SU-DHL-6 (cell line): ENCODE data around the gene TACC3.
A peak's percentile ranks its signal among the peaks of the same experiment; 100 is the strongest.

Source experiments
- H2AFZ ChIP-seq: fragments of 200-600 bp; sonication (generic); 2 replicates; pipeline ENCODE4 v1.6.1; 2014; ENCODE audit warnings: low read depth, mild to moderate bottlenecking, moderate library complexity, mixed read lengths, antibody characterized with exemption, low read length; ENCODE audit not compliant: severe bottlenecking
- H3F3A ChIP-seq: fragments of 200-600 bp; shearing (Covaris generic); 2 replicates; pipeline ENCODE4 v1.6.0; 2016; ENCODE audit warnings: antibody characterized with exemption, mild to moderate bottlenecking; ENCODE audit not compliant: insufficient read depth
- H3K27ac ChIP-seq: fragments of 200-600 bp; sonication (generic); 2 replicates; pipeline ENCODE4 v1.5.1; 2016; ENCODE audit warnings: low read depth, mild to moderate bottlenecking, low read length, moderate library complexity, mixed read lengths
- H3K27me3 ChIP-seq: fragments of 200-600 bp; sonication (generic), shearing (Covaris generic); 2 replicates; pipeline ENCODE4 v1.6.0; 2014; ENCODE audit warnings: mild to moderate bottlenecking, low read length
- H3K36me3 ChIP-seq: fragments of 200-600 bp; sonication (generic); 2 replicates; pipeline ENCODE4 v1.6.1; 2014; ENCODE audit warnings: mild to moderate bottlenecking, low read length, mixed read lengths
- H3K4me2 ChIP-seq: fragments of 300-600, 200-600 bp; shearing (Covaris generic), sonication (generic); 2 replicates; pipeline ENCODE4 v1.6.0; 2014; ENCODE audit warnings: low read length, low read depth, mild to moderate bottlenecking; ENCODE audit not compliant: poor library complexity, severe bottlenecking
- H3K4me3 ChIP-seq: fragments of 200-600 bp; sonication (generic); 2 replicates; pipeline ENCODE4 v1.5.1; 2014; ENCODE audit warnings: antibody characterized with exemption, low read length, mild to moderate bottlenecking, mixed read lengths; ENCODE audit not compliant: insufficient read depth, poor library complexity, severe bottlenecking
- H3K79me2 ChIP-seq: fragments of 200-600 bp; sonication (generic); 2 replicates; pipeline ENCODE4 v1.6.1; 2014; ENCODE audit warnings: mild to moderate bottlenecking, low read length, moderate library complexity; ENCODE audit not compliant: insufficient read depth
- H3K9ac ChIP-seq: fragments of 200-600 bp; sonication (generic); 2 replicates; pipeline ENCODE4 v1.7.0; 2014; ENCODE audit warnings: mild to moderate bottlenecking, low read length
- H3K9me2 ChIP-seq: fragments of 200-600 bp; sonication (generic); replicated peaks from 2 replicates; pipeline ENCODE4 v1.6.1; 2014; ENCODE audit warnings: low read length; ENCODE audit not compliant: insufficient read depth
- H3K9me3 ChIP-seq: fragments of 200-600 bp; sonication (generic); 2 replicates; pipeline ENCODE4 v1.6.1; 2014; ENCODE audit warnings: low read length, mixed read lengths; ENCODE audit not compliant: insufficient read depth
- H4K20me1 ChIP-seq: fragments of 200-600 bp; sonication (generic); 2 replicates; pipeline ENCODE4 v1.6.1; 2014; ENCODE audit warnings: low read depth, mild to moderate bottlenecking, antibody characterized with exemption, low read length, moderate library complexity, mixed read lengths
- EZH2phosphoT487 ChIP-seq: fragments of 200-600 bp; sonication (generic), shearing (Covaris generic); conservative IDR thresholded peaks from 2 replicates; pipeline ENCODE4 v1.6.1; 2018; ENCODE audit warnings: mild to moderate bottlenecking, antibody characterized with exemption, low read length, moderate library complexity, mixed read lengths
- TF ChIP-seq, protein P1 (sequence below): fragments of 200-600 bp; sonication (generic); IDR thresholded peaks from one replicate; pipeline ENCODE4 v1.5.1; 2017; ENCODE audit warnings: antibody characterized with exemption, mild to moderate bottlenecking, low read length, moderate library complexity; ENCODE audit not compliant: insufficient read depth, poor library complexity, severe bottlenecking

Gene TACC3

DNA sequence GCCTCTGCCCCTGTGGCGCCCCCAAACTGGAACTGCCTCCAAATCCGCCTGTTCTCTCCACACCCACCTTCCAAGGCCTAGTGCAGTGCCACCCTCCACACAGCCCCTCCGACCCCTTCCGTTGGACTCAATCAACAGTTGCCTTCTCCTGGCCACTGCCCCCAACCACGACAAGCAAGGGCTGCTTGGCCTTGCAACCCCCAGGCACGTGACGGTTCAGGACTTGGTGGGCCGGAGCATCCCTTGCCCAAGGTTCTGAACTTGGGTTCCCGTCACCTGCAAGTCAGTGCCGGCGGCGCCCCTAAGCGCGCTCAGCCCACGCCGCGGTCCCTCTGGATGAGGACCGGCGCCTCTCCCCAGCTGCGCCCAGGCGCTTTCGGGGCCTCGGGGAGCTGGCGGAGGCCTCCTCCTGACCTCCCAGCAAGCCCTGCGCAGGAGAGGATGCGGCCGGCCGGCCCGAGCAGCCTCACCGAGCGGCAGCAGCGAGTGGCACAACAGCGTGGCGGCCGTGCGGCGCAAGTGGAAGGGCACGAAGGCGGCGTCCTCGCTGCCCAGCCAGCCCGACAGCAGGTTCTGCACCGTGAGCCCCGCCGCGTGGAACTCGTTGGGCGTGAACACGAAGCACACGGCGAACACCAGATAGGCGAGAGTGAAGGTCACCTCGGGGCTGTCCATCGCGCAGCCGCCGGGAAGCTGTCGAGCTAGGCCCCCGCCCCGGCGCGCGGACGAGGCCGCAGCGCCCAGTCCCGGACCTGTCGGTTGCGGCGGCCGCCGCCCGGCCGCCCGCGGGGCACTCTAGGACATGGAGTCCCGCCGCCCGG lies 948 bp upstream of the TACC3 start:
- Histone ChIP-seq H3K9me3 (no peaks in the 10 kb centered on the region), H3K79me2 (peaks cover 43% of the 10 kb centered on the region), H3K4me2 (peak overlapping the region; percentile 64), H3K27me3 (no peaks in the 10 kb centered on the region), H3K4me3 (peak overlapping the region; percentile 57), H3K36me3 (peaks cover 8% of the 10 kb centered on the region; the same call in 1 of the 2 replicates), H2AFZ (no peak overlapping the region), H3K27ac (peak overlapping the region; percentile 85), H3K9me2 (no peaks in the 10 kb centered on the region), H4K20me1 (peaks cover 5% of the 10 kb centered on the region; the same call in 1 of the 2 replicates), H3K9ac (peak overlapping the region; percentile 71), H3F3A (peaks cover 45% of the 10 kb centered on the region)
- TF ChIP-seq, protein P1, sequence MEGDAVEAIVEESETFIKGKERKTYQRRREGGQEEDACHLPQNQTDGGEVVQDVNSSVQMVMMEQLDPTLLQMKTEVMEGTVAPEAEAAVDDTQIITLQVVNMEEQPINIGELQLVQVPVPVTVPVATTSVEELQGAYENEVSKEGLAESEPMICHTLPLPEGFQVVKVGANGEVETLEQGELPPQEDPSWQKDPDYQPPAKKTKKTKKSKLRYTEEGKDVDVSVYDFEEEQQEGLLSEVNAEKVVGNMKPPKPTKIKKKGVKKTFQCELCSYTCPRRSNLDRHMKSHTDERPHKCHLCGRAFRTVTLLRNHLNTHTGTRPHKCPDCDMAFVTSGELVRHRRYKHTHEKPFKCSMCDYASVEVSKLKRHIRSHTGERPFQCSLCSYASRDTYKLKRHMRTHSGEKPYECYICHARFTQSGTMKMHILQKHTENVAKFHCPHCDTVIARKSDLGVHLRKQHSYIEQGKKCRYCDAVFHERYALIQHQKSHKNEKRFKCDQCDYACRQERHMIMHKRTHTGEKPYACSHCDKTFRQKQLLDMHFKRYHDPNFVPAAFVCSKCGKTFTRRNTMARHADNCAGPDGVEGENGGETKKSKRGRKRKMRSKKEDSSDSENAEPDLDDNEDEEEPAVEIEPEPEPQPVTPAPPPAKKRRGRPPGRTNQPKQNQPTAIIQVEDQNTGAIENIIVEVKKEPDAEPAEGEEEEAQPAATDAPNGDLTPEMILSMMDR, result no peak
- TF ChIP-seq EZH2phosphoT487, result no peak

DNA sequence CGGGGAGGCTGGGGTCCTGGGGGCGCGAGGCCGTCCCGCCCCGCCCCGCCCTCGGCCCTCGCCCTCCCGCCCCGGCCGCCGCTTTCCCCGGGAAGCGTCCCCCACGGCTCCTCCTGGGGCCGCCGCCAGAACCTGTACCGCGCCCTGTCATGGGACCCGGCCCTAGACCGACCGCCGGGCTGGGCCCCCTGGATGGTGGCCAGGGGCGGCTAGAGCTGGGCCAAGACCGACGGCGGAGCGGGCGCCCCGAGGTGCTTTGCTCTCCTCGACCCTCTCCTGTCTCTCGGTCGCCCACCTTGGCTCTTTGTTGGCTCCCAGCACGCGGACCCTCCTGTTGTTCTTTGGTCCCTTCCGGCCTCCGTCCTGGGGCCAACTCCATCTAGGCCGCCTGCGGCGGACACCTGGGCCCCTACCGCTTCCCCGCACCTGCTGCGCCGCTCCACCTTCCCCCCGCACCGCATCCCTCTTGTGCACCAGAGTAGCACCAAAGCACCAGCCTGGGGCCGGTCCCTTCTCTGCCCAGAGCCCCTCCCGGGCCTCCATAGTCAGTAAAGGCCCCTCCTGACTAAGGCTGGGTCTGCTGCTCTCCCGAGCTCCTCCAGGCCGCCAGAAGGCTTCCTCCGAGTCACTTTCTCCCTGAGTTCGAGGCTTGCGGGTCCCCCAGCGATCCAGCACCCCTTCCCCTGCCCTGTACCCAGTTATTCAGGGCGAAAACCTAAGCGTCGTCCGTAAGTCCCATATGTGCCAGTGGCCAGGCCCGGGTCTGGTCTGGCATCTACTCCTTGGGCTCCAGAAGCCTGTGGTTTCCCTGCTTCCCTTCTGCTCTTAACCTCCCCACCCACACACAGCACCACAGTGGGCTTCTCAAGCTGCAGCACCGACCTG lies 587 bp downstream of the TACC3 start:
- peaks cover 11% of the 10 kb centered on the region for H3K36me3 ChIP-seq

DNA sequence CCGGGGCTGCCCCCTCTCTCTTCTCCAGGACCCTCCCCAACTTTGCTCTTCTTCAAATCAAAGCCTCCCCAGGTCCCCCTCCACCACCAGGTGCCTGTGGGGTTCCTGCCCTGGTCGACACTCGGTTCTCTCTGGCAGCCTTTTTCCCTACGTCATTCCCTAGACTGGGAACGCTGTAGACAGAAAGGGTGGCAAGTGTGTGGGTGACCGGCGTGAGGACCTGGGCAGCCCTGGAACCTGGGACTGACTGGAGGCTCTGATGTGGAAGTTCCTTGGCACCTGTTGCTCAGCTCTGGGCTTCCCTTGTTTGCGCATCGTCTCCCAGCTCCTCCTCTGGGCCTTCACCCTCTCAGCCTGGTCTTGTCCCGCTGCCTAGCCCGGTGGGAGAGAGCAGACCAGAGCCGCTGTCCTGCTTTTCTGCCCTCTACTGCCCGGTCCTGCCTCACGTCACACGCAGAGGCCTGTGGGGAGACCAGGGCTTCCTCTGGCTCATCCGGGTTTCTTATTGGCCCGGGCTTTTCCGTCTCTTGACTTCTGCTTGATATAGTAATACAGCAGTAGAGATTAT lies 1.3 kb downstream of the TACC3 start:
- H3F3A ChIP-seq, result peaks cover 34% of the 10 kb centered on the region
- H2AFZ ChIP-seq, result no peak overlapping the region
- H3K9ac ChIP-seq, result peak overlapping the region; percentile 97
- peak overlapping the region; percentile 87 for H3K4me3 ChIP-seq
- H3K79me2 ChIP-seq, result peaks cover 53% of the 10 kb centered on the region
- H3K36me3 ChIP-seq, result peaks cover 14% of the 10 kb centered on the region
- no peaks in the 10 kb centered on the region for H3K27me3 ChIP-seq
- H3K27ac ChIP-seq, result peak overlapping the region; percentile 93
- peak overlapping the region; percentile 83 for H3K4me2 ChIP-seq
- no peak for TF ChIP-seq EZH2phosphoT487
- TF ChIP-seq, protein P1, result no peak
- peaks cover 3% of the 10 kb centered on the region; the same call in 1 of the 2 replicates for H4K20me1 ChIP-seq
- H3K9me3 ChIP-seq, result no peaks in the 10 kb centered on the region
- no peaks in the 10 kb centered on the region for H3K9me2 ChIP-seq

More for the DNA sequence above, 587 bp downstream of the TACC3 start:
- Histone ChIP-seq H3K4me3 (peak overlapping the region; percentile 87), H3K27me3 (no peaks in the 10 kb centered on the region), H3K9ac (peak overlapping the region; percentile 97), H2AFZ (no peak overlapping the region), H3F3A (peaks cover 34% of the 10 kb centered on the region), H3K9me3 (no peaks in the 10 kb centered on the region), H3K79me2 (peaks cover 46% of the 10 kb centered on the region), H3K4me2 (peak overlapping the region; percentile 83), H4K20me1 (peaks cover 3% of the 10 kb centered on the region; the same call in 1 of the 2 replicates), H3K9me2 (no peaks in the 10 kb centered on the region), H3K27ac (peak overlapping the region; percentile 93)
- TF ChIP-seq EZH2phosphoT487, result no peak
- TF ChIP-seq, protein P1, result no peak
